Cardiac fibroblast (primary cell): Measurements from ENCODE around the gene MBLAC1.

Experiments used
- DNase-seq, 2 donors: peaks; one replicate each; pipeline versions ENCODE4 v3.0.0 to v3.0.0-alpha.2; 2010; ENCODE audit warnings: low read depth in 2 of 2
- H3K4me3 ChIP-seq, 2 donors: replicated peaks in 1 of 2; 1 replicate in 1 of 2; 2 replicates in 1 of 2; pipeline ENCODE4 v1.5.1; 2011; ENCODE audit warnings: low read depth in 2 of 2, low read length in 2 of 2, mild to moderate bottlenecking in 2 of 2, moderate library complexity in 1 of 2
- CTCF ChIP-seq: IDR thresholded peaks from one replicate; pipeline ENCODE4 v1.5.1; 2011; ENCODE audit warnings: low read depth, mild to moderate bottlenecking, low read length, inconsistent platforms

The MBLAC1 gene

GRCh38 chr7:100111914-100112313 is 14.9 kb upstream of the MBLAC1 start:
- TF ChIP-seq CTCF: no peak
- H3K4me3 ChIP-seq: no peak overlapping the region
- no peak for DNase-seq

- TF ChIP-seq CTCF: no peak
- DNase-seq: no peak
- H3K4me3 ChIP-seq: no peak overlapping the region
Observed at GRCh38 chr7:100115026-100115425, 11.7 kb upstream of the MBLAC1 start.

- DNase-seq: no peak
- TF ChIP-seq CTCF: no peak
- H3K4me3 ChIP-seq: peak overlapping the region; percentile 85
Observed at GRCh38 chr7:100118388-100119071, 8.2 kb upstream of the MBLAC1 start.

GRCh38 chr7:100119072-100119969 is 7.4 kb upstream of the MBLAC1 start, which contains the start of the genes CNPY4 and TAF6:
TSS of gene CNPY4 (plus strand) at chr7:100119634. CDS start at chr7:100119745, 111 bp downstream.
TSS of gene TAF6 (minus strand) at chr7:100119358. CDS start at chr7:100114209, 5,149 bp downstream.
- H3K4me3 ChIP-seq: peak within 1 kb of the TSS; percentile 85
- peak; percentile 97 to 98 for DNase-seq
- no peak for TF ChIP-seq CTCF

- no peak for TF ChIP-seq CTCF
- H3K4me3 ChIP-seq: peak overlapping the region; percentile 85
- DNase-seq: peak; percentile 67 to 73
Observed at GRCh38 chr7:100119970-100120732, 6.6 kb upstream of the MBLAC1 start.

- no peak for TF ChIP-seq CTCF
- H3K4me3 ChIP-seq: peak overlapping the region; percentile 85
- DNase-seq: no peak
Observed at GRCh38 chr7:100120733-100121036, 6.1 kb upstream of the MBLAC1 start.
